Stomach (tissue), 9 donors: ENCODE measurements around the gene JAK1. TPM values are rescaled to one million over a fixed set of nuclear protein-coding genes. Genes with fewer than 3 reads are reported as not detected.

Experiments used
- DNase-seq, 2 donors: peaks; one replicate each; pipeline versions ENCODE4 v3.0.0 to v3.0.0-alpha.2; 2013 to 2019
- H3K27ac ChIP-seq, 5 donors: fragments of 200-600 bp in 4 of 5; sonication (generic) in 4 of 5; one replicate each; pipeline ENCODE4 v1.5.1; 2013 to 2019; ENCODE audit warnings: mild to moderate bottlenecking in 1 of 5, moderate library complexity in 1 of 5
- H3K27me3 ChIP-seq, 3 donors: fragments of 200-600 bp; sonication (generic); one replicate each; pipeline ENCODE4 v1.5.1; 2017 to 2019; ENCODE audit warnings: mixed run types in 1 of 3
- H3K36me3 ChIP-seq, 4 donors: fragments of 200-600 bp; sonication (generic); 1 replicate in 3 of 4; 2 replicates in 1 of 4; pipeline ENCODE4 v1.5.1; 2016 to 2019
- H3K4me1 ChIP-seq, 4 donors: fragments of 200-600 bp; sonication (generic); one replicate each; pipeline ENCODE4 v1.5.1; 2016 to 2019
- H3K4me3 ChIP-seq, 4 donors: fragments of 200-600 bp; sonication (generic) in 3 of 4; one replicate each; pipeline ENCODE4 v1.5.1; 2016 to 2019; ENCODE audit warnings: mild to moderate bottlenecking in 1 of 4
- H3K9me3 ChIP-seq, 4 donors: fragments of 200-600 bp; sonication (generic); one replicate each; pipeline ENCODE4 v1.5.1; 2016 to 2019
- CTCF ChIP-seq, 7 experiments: fragments of 450-650 bp in 4 of 7; fragments of 200-600 bp in 3 of 7; sonication (generic) in 3 of 7; IDR thresholded peaks; one replicate each; pipeline ENCODE4 v1.5.1; 2016 to 2019; ENCODE audit warnings: antibody characterized with exemption in 7 of 7, control low read depth in 2 of 7, mild to moderate bottlenecking in 1 of 7
- EP300 ChIP-seq: sonication (generic); formaldehyde crosslinking; IDR thresholded peaks from one replicate; pipeline ENCODE4 v1.6.1; 2017; ENCODE audit warnings: antibody characterized with exemption
- POLR2A ChIP-seq, 4 donors: fragments of 450-650 bp; IDR thresholded peaks; one replicate each; pipeline ENCODE4 v1.6.1; 2016; ENCODE audit warnings: antibody characterized with exemption in 4 of 4, control low read depth in 2 of 4, mild to moderate bottlenecking in 1 of 4, moderate library complexity in 1 of 4
- POLR2AphosphoS5 ChIP-seq, 3 donors: sonication (generic); formaldehyde crosslinking; IDR thresholded peaks; one replicate each; pipeline ENCODE4 v1.6.1; 2016; ENCODE audit warnings: antibody characterized with exemption in 3 of 3
- WGBS, 5 donors: extraction: QIAGEN DNeasy Blood & Tissue Kit in 3 of 5; methylation state at CpG; one replicate each; pipeline versions ENCODE4 v1.1.5 to v1.1.7; 2013 to 2018; 5-methylcytosine and 5-hydroxymethylcytosine counted together
- intact Hi-C: fragments of 100-400 bp; cut with DNase I; formaldehyde crosslinking; loops from one replicate; pipeline ENCODE4 v1.15.1; 2023; ENCODE audit warnings: low total_unique reads
- polyA plus RNA-seq, 3 donors: library from polyadenylated mRNA; stranded (reverse); fragments of 200-250 nt; gene quantifications; one replicate each; pipeline ENCODE4 v1.2.3, GENCODE V29; 2013
- total RNA-seq, 5 donors: library from RNA; depleted of rRNA; stranded (reverse); fragments of >200 nt; gene quantifications; one replicate each; pipeline versions ENCODE4 v1.1.0 to v1.2.3, GENCODE V29; 2014 to 2016
- donor health status: healthy with polysubstance abuse.
- donor health status: Bipolar disorder and iron deficiency.
- donor health status: healthy.

JAK1 gene
- total and polyA plus RNA-seq, 8 donors: 21.3 to 149 (median 77.7) TPM

GRCh38 chr1:64857347-64857746 is 109.0 kb downstream of the JAK1 start:
- H3K9me3 ChIP-seq: no peaks in the 10 kb centered on the region
- peaks cover 0 to 11% (median under 1%) of the 10 kb centered on the region in 4 donors for H3K4me1 ChIP-seq
- 92 to 98% (median 98%) methylated on average over 4 of the region's 4 CpGs for WGBS, 5 donors
- peaks cover 62 to 99% (median 97%) of the 10 kb centered on the region in 4 donors for H3K36me3 ChIP-seq
- DNase-seq: no peak
- H3K27ac ChIP-seq: no peak overlapping the region
- TF ChIP-seq POLR2AphosphoS5 (IDR thresholded peaks at IDR 0.05): no peak
- TF ChIP-seq POLR2A (IDR thresholded peaks at IDR 0.05): no peak
- TF ChIP-seq EP300: no peak
- no peak for TF ChIP-seq CTCF (IDR thresholded peaks at IDR 0.05)
- intact Hi-C loops: no loop called here
- H3K4me3 ChIP-seq: no peak overlapping the region
- no peaks in the 10 kb centered on the region for H3K27me3 ChIP-seq

- H3K36me3 ChIP-seq: peaks cover 63 to 99% (median 97%) of the 10 kb centered on the region in 4 donors
- H3K9me3 ChIP-seq: no peaks in the 10 kb centered on the region
- no peak overlapping the region for H3K4me3 ChIP-seq
- TF ChIP-seq POLR2A (IDR thresholded peaks at IDR 0.05) (no peak), POLR2AphosphoS5 (IDR thresholded peaks at IDR 0.05) (peak in 1 of 3 donors; percentile 67), CTCF (IDR thresholded peaks at IDR 0.05) (no peak), EP300 (no peak)
- intact Hi-C loops: no loop called here
- H3K27me3 ChIP-seq: no peaks in the 10 kb centered on the region
- DNase-seq: peak in 1 of 2 donors; percentile 51
- peak overlapping the region in 1 of 5 donors; percentile 14 for H3K27ac ChIP-seq
- WGBS, 5 donors: 71 to 81% (median 76%) methylated on average over 10 of the region's 10 CpGs
- H3K4me1 ChIP-seq: peaks cover 0 to 7% (median 0%) of the 10 kb centered on the region in 4 donors
Observed at GRCh38 chr1:64856553-64856952, 109.8 kb downstream of the JAK1 start.

- no peak overlapping the region for H3K27ac ChIP-seq
- no peaks in the 10 kb centered on the region for H3K9me3 ChIP-seq
- peaks cover 0 to 7% (median 0%) of the 10 kb centered on the region in 4 donors for H3K4me1 ChIP-seq
- peaks cover 67 to 100% (median 98%) of the 10 kb centered on the region in 4 donors for H3K36me3 ChIP-seq
- intact Hi-C loops: no loop called here
- no peaks in the 10 kb centered on the region for H3K27me3 ChIP-seq
- DNase-seq: no peak
- TF ChIP-seq CTCF (IDR thresholded peaks at IDR 0.05) (no peak), POLR2AphosphoS5 (IDR thresholded peaks at IDR 0.05) (no peak), POLR2A (IDR thresholded peaks at IDR 0.05) (no peak), EP300 (no peak)
- H3K4me3 ChIP-seq: no peak overlapping the region
- 85 to 100% (median 93%) methylated on average over 7 to 8 of the region's 8 CpGs for WGBS, 5 donors
Observed at GRCh38 chr1:64855557-64855956, 110.8 kb downstream of the JAK1 start.

- no peaks in the 10 kb centered on the region for H3K27me3 ChIP-seq
Observed at GRCh38 chr1:64854674-64855073, 111.7 kb downstream of the JAK1 start.

More at GRCh38 chr1:64854674-64855073, 111.7 kb downstream of the JAK1 start:
- peaks cover 72 to 100% (median 99%) of the 10 kb centered on the region in 4 donors for H3K36me3 ChIP-seq
- no peaks in the 10 kb centered on the region for H3K9me3 ChIP-seq
- H3K4me3 ChIP-seq: no peak overlapping the region
- WGBS, 5 donors: 89 to 98% (median 93%) methylated on average over 5 of the region's 5 CpGs
- DNase-seq: no peak
- H3K4me1 ChIP-seq: peaks cover 0 to 7% (median 0%) of the 10 kb centered on the region in 4 donors
- intact Hi-C loops: no loop called here
- TF ChIP-seq POLR2AphosphoS5 (IDR thresholded peaks at IDR 0.05) (no peak), CTCF (IDR thresholded peaks at IDR 0.05) (no peak), POLR2A (IDR thresholded peaks at IDR 0.05) (no peak), EP300 (no peak)
- no peak overlapping the region for H3K27ac ChIP-seq
